ENCODE data around the gene ZFHX3.

The ZFHX3 gene

GRCh38 chr16:73017321-73017720, 30.6 kb downstream of the ZFHX3 start:
- Histone ChIP-seq H3K4me3 (IDR thresholded peaks at IDR 0.05; ENCODE audit: insufficient read depth, low read depth, low read length) (no peak overlapping the region), H3K79me2 (ENCODE audit: insufficient read depth, low read depth) (no peaks in the 10 kb centered on the region), H3K9ac (no peak overlapping the region), H3K4me2 (no peak overlapping the region), H3K4me1 (ENCODE audit: low read depth, poor library complexity, severe bottlenecking) (no peaks in the 10 kb centered on the region), H3K36me3 (ENCODE audit: insufficient read depth) (no peaks in the 10 kb centered on the region), H2AFZ (ENCODE audit: low read depth) (no peak overlapping the region), H3K27me3 (ENCODE audit: insufficient read depth, low read depth) (no peaks in the 10 kb centered on the region), H3K27ac (no peak overlapping the region), H4K20me1 (ENCODE audit: insufficient read depth) (no peaks in the 10 kb centered on the region)
- TF ChIP-seq CTCF (conservative IDR thresholded peaks at IDR 0.05; ENCODE audit: low read depth, low read length): no peak

DNA sequence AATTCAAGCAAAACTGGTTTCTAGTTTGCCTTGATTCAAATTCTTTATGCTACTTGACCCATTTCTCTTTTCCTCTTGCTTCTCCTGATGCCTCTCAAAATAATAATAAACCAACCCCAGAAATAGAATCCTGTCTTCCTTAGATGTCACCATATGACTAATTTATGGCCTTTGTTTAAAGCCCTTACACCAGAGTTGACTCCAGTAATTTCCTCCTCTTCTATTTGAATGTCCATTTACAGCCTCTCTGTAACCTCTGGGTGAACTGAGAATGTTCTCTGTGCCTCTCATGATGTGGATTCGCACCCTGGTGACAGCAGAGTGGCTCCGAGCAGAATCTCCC, 31.5 kb downstream of the ZFHX3 start:
- H3K79me2 ChIP-seq (ENCODE audit: insufficient read depth, low read depth): no peaks in the 10 kb centered on the region
- no peaks in the 10 kb centered on the region for H3K36me3 ChIP-seq (ENCODE audit: insufficient read depth)
- H3K4me3 ChIP-seq (IDR thresholded peaks at IDR 0.05; ENCODE audit: insufficient read depth, low read depth, low read length): no peak overlapping the region
- no peak overlapping the region for H3K9ac ChIP-seq
- no peaks in the 10 kb centered on the region for H4K20me1 ChIP-seq (ENCODE audit: insufficient read depth)
- H3K4me2 ChIP-seq: no peak overlapping the region
- TF ChIP-seq CTCF (conservative IDR thresholded peaks at IDR 0.05; ENCODE audit: low read depth, low read length): no peak
- no peaks in the 10 kb centered on the region for H3K4me1 ChIP-seq (ENCODE audit: low read depth, poor library complexity, severe bottlenecking)
- H3K27me3 ChIP-seq (ENCODE audit: insufficient read depth, low read depth): no peaks in the 10 kb centered on the region
- H3K27ac ChIP-seq: no peak overlapping the region
- no peak overlapping the region for H2AFZ ChIP-seq (ENCODE audit: low read depth)

GRCh38 chr16:73015612-73016487, 32.1 kb downstream of the ZFHX3 start:
- H3K4me1 ChIP-seq (ENCODE audit: low read depth, poor library complexity, severe bottlenecking): no peaks in the 10 kb centered on the region
- no peak overlapping the region for H3K4me2 ChIP-seq
- H2AFZ ChIP-seq (ENCODE audit: low read depth): no peak overlapping the region
- no peak overlapping the region for H3K27ac ChIP-seq
- no peak overlapping the region for H3K9ac ChIP-seq
- H3K79me2 ChIP-seq (ENCODE audit: insufficient read depth, low read depth): no peaks in the 10 kb centered on the region
- no peaks in the 10 kb centered on the region for H3K36me3 ChIP-seq (ENCODE audit: insufficient read depth)
- no peaks in the 10 kb centered on the region for H4K20me1 ChIP-seq (ENCODE audit: insufficient read depth)
- H3K27me3 ChIP-seq (ENCODE audit: insufficient read depth, low read depth): no peaks in the 10 kb centered on the region
- no peak for TF ChIP-seq CTCF (conservative IDR thresholded peaks at IDR 0.05; ENCODE audit: low read depth, low read length)
- H3K4me3 ChIP-seq (IDR thresholded peaks at IDR 0.05; ENCODE audit: insufficient read depth, low read depth, low read length): no peak overlapping the region

- Histone ChIP-seq H3K4me2 (no peak overlapping the region), H2AFZ (ENCODE audit: low read depth) (no peak overlapping the region), H3K27me3 (ENCODE audit: insufficient read depth, low read depth) (no peaks in the 10 kb centered on the region), H3K36me3 (ENCODE audit: insufficient read depth) (no peaks in the 10 kb centered on the region), H3K4me1 (ENCODE audit: low read depth, poor library complexity, severe bottlenecking) (no peaks in the 10 kb centered on the region), H3K27ac (no peak overlapping the region), H4K20me1 (ENCODE audit: insufficient read depth) (no peaks in the 10 kb centered on the region), H3K4me3 (IDR thresholded peaks at IDR 0.05; ENCODE audit: insufficient read depth, low read depth, low read length) (no peak overlapping the region), H3K9ac (no peak overlapping the region), H3K79me2 (ENCODE audit: insufficient read depth, low read depth) (no peaks in the 10 kb centered on the region)
- TF ChIP-seq CTCF (conservative IDR thresholded peaks at IDR 0.05; ENCODE audit: low read depth, low read length): no peak
Observed at GRCh38 chr16:73014768-73015167, 33.2 kb downstream of the ZFHX3 start.
